ENCODE data around the gene RIPOR3.
A peak's percentile ranks its signal among the peaks of the same experiment; 100 is the strongest.

The RIPOR3 gene

GRCh38 chr20:50690650-50691572 lies at the start of gene RIPOR3:
Gene RIPOR3 (minus strand): TSS chr20:50691542. CDS start chr20:50691128, 414 bp downstream.
- no peak for DNase-seq

- DNase-seq: no peak
Observed at GRCh38 chr20:50737352-50737751, 46.0 kb upstream of the RIPOR3 start.

GRCh38 chr20:50735813-50736212 lies 44.5 kb upstream of the RIPOR3 start:
- DNase-seq: no peak

- DNase-seq: no peak
Observed at GRCh38 chr20:50734730-50735679, 43.7 kb upstream of the RIPOR3 start.

DNA sequence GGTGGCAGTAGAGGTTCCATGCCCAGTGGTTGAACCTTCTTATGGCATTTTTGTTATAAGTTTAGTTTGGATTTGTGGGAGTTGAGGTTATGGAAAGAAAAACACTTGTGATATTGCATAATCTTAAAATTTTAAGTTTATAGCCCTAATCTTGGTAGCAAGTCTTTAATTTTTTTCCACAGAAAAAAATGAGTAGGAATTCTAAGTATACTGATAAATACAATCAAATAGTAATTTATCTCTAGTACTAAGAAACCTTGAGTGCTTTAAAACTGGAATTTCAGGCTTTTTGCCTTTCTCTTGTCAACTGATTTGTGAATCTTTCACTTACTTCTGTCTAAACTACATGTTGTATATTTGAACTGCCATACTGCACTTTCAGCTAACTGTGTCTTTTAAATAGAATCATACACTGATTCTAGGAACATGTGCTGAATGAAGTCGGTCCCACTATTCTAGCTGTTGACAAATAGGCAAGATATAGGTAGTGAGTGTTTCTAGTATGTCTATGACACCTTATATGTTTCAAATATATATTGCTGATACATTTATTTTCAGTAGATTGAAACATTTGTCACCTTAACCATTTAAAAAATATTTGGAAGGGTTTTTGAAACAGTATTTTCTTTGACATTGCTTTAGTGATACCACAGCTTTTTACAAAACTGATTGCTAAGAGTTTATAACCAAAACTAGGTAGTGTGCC lies 42.5 kb upstream of the RIPOR3 start:
- DNase-seq: no peak

DNA sequence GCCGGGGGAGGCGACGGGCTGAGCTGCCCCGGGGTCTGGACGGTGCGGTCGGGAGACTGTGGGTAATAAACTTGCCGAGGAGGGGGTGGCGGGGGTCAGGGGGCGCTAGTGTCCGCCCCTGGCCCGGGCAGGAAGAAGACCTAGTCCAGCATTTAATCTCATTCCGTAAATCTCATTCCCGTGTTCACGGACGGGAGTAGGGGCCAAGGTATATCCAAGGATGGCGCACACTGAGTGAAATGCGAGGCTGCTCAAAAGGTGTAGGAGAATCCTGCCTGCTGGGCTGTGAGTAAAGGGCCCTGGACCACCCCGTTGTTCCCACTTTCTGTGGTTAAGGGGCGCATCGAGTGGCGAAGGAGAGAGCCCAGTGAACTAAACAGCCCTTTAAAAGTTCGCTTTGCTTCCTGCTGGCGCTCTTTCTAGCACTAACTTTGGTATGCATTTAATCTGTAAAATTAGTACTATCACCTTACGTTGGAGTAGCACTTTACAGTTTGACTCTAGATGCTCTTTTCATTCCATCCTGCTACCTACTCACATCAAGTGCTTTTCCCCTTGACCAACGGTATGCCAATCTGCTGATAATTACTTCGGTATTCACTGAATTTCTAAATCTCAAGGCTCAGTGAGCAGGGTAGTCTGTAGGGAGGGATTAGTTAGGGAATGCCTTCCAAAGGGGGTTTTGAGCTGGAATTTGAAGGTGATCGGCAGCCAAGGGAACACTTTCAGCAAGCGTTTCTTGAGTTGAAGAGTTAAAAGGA lies 40.8 kb upstream of the RIPOR3 start:
- DNase-seq: no peak

GRCh38 chr20:50731055-50731929 lies 40.0 kb upstream of the RIPOR3 start, which contains the start of gene PARD6B:
Gene PARD6B (plus strand): TSS chr20:50731580. CDS start chr20:50731787, 207 bp downstream.
- peak; percentile 86 for DNase-seq

DNA sequence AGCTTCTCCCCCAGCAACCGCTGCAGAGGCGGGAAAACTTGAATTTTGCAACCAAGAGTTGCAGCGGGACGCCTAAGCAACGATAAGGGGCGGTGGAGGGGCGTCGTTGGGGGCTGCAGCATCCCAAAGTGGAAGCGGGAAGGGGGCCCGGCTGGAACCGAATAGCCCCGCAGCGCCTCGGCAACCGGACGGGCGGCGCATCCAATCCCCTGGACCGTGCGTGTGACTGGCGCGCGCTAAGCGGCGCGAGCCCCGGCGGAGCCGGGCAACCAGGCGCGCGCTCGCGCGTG lies 39.4 kb upstream of the RIPOR3 start:
- DNase-seq: no peak

- no peak for DNase-seq
Observed at GRCh38 chr20:50729901-50730764, 38.8 kb upstream of the RIPOR3 start.

GRCh38 chr20:50728981-50729874 lies 37.9 kb upstream of the RIPOR3 start:
- no peak for DNase-seq

- DNase-seq: no peak
Observed at GRCh38 chr20:50728486-50728980, 37.2 kb upstream of the RIPOR3 start.

DNA sequence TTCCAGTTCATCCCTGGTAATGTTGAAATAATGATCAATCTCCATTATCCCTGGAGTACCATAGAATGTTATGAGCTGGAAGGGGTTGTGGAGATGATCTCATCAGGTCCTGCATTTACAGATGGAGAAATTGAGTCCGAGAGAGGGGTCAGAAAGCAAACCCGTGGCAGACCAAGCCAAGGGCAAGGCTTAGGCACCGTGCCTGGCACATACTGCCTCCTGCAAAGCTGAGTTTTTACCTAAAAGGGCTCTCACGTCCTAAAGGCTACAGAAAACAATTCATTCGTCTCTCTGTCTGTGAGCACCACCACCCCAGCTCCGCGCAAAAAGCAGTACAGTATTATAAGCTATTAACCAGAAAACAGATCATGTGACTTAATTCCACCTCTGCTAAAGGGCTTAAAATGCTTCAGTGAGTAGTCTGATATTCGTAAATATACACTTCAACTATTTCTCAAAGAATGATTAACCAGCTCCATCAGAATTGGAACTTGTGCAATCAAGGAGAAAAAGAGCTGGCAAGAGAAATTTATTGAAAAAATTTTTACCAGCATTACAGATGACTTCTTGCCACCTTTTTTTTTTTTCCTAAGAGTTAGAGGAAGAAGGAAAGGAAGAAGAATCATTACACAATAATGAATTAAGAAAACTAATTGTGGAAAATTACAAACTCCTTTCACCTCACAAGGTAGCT lies 36.6 kb upstream of the RIPOR3 start:
- DNase-seq: no peak

- DNase-seq: no peak
Observed at GRCh38 chr20:50726955-50727791, 35.8 kb upstream of the RIPOR3 start.

- DNase-seq: no peak
Observed at GRCh38 chr20:50725724-50726005, 34.3 kb upstream of the RIPOR3 start.

GRCh38 chr20:50724851-50725723 lies 33.7 kb upstream of the RIPOR3 start:
- DNase-seq: no peak

DNA sequence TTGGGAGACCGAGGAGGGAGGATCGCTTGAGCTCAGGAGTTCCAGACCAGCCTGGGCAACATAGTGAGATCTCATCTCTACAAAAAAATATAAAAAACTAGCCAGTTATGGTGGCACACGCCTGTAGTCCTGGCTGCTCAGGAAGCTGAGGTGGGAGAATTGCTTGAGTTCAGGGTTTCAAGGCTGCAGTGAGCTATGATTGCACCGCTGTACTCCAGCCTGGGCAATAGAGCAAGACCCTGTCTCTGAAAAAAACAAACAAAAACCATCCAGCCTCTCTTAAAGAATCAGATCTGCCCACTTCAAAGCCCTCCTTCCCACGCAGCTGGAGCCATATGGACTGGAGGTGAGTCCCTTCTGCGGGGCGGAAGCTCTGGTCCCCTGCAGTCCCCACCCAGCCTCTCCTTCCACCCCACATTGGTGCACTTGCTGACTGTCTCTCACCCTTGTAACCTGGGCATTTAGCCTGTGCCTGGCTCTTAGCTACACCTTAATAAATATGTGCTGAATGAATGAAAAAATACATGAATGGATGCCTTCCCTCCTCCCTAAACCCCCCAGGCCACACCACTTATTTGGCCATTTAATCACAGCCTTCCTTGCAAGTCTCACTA lies 32.9 kb upstream of the RIPOR3 start:
- DNase-seq: no peak

Data from SIG-M5 (cell line).